Esophagus muscularis mucosa (tissue), 4 donors: ENCODE measurements around the gene CAST. TPM values are rescaled to one million over a fixed set of nuclear protein-coding genes. Genes with fewer than 3 reads are reported as not detected.

Source experiments
- DNase-seq: peaks from one replicate; pipeline ENCODE4 v3.0.0-alpha.2; 2017; ENCODE audit errors: extremely low spot score
- H3K27ac ChIP-seq, 4 donors: fragments of 200-600 bp; sonication (generic); replicated peaks in 1 of 4; 1 replicate in 3 of 4; 2 replicates in 1 of 4; pipeline ENCODE4 v1.5.1; 2016 to 2019; ENCODE audit warnings: mild to moderate bottlenecking in 1 of 4
- H3K27me3 ChIP-seq, 4 donors: fragments of 200-600 bp; sonication (generic); one replicate each; pipeline versions ENCODE4 v1.5.1 to v1.6.0; 2016 to 2019
- H3K36me3 ChIP-seq, 4 donors: fragments of 200-600 bp; sonication (generic); one replicate each; pipeline ENCODE4 v1.5.1; 2016 to 2019
- H3K4me1 ChIP-seq, 4 donors: fragments of 200-600 bp; sonication (generic); one replicate each; pipeline ENCODE4 v1.5.1; 2016 to 2019
- H3K4me3 ChIP-seq, 4 donors: fragments of 200-600 bp; sonication (generic); 1 replicate in 2 of 4; 2 replicates in 2 of 4; pipeline ENCODE4 v1.5.1; 2016 to 2019; ENCODE audit warnings: mild to moderate bottlenecking in 4 of 4, moderate library complexity in 1 of 4
- H3K9me3 ChIP-seq, 4 donors: fragments of 200-600 bp; sonication (generic); 1 replicate in 3 of 4; 2 replicates in 1 of 4; pipeline ENCODE4 v1.5.1; 2016 to 2019
- CTCF ChIP-seq, 3 experiments: fragments of 200-600 bp in 2 of 3; fragments of 450-650 bp in 1 of 3; sonication (generic) in 2 of 3; IDR thresholded peaks; one replicate each; pipeline ENCODE4 v1.5.1; 2017 to 2019; ENCODE audit warnings: antibody characterized with exemption in 3 of 3, mild to moderate bottlenecking in 2 of 3, moderate library complexity in 1 of 3
- EP300 ChIP-seq: sonication (generic); formaldehyde crosslinking; IDR thresholded peaks from one replicate; pipeline ENCODE4 v1.6.1; 2017; ENCODE audit warnings: antibody characterized with exemption
- POLR2A ChIP-seq: fragments of 450-650 bp; IDR thresholded peaks from one replicate; pipeline ENCODE4 v1.6.1; 2017; ENCODE audit warnings: antibody characterized with exemption, moderate library complexity, mild to moderate bottlenecking, low read depth
- POLR2AphosphoS5 ChIP-seq, 2 donors: sonication (generic); formaldehyde crosslinking; IDR thresholded peaks; one replicate each; pipeline ENCODE4 v1.6.1; 2017; ENCODE audit warnings: antibody characterized with exemption in 2 of 2
- WGBS: methylation state at CpG from one replicate; pipeline ENCODE4 v1.1.5; 2018; 5-methylcytosine and 5-hydroxymethylcytosine counted together
- intact Hi-C: fragments of 100-400 bp; cut with DNase I; formaldehyde crosslinking; loops from one replicate; pipeline ENCODE4 v1.15.1; 2023
- total RNA-seq, 4 donors: library from RNA; depleted of rRNA; stranded (reverse); fragments of >200 nt; gene quantifications; one replicate each; pipeline versions ENCODE4 v1.1.0 to v1.2.1, GENCODE V29; 2016

Gene CAST
- total RNA-seq, 4 donors from 2014 or later = 238 to 346 (median 296) TPM

GRCh38 chr5:96673127-96673526, 11.0 kb downstream of the CAST start:
- no peak for DNase-seq
- Histone ChIP-seq H3K4me3 (no peak overlapping the region), H3K36me3 (peaks cover 0 to 22% (median 8%) of the 10 kb centered on the region in 4 donors), H3K9me3 (no peaks in the 10 kb centered on the region), H3K27ac (no peak overlapping the region), H3K27me3 (no peaks in the 10 kb centered on the region), H3K4me1 (peaks cover 33 to 64% (median 43%) of the 10 kb centered on the region in 4 donors)
- TF ChIP-seq EP300 (no peak), POLR2AphosphoS5 (IDR thresholded peaks at IDR 0.05) (no peak), POLR2A (no peak), CTCF (IDR thresholded peaks at IDR 0.05) (no peak)
- intact Hi-C loops = no loop called here

GRCh38 chr5:96675882-96676281, 13.7 kb downstream of the CAST start:
- peaks cover 11 to 48% (median 28%) of the 10 kb centered on the region in 4 donors for H3K4me1 ChIP-seq
- WGBS = 97% methylated on average over 1 of the region's 1 CpG
- no peak overlapping the region for H3K4me3 ChIP-seq
- intact Hi-C loops = no loop called here
- peaks cover 0 to 24% (median 11%) of the 10 kb centered on the region in 4 donors for H3K36me3 ChIP-seq
- no peaks in the 10 kb centered on the region for H3K9me3 ChIP-seq
- TF ChIP-seq EP300 (no peak), POLR2AphosphoS5 (IDR thresholded peaks at IDR 0.05) (no peak), POLR2A (no peak), CTCF (IDR thresholded peaks at IDR 0.05) (no peak)
- no peaks in the 10 kb centered on the region for H3K27me3 ChIP-seq
- H3K27ac ChIP-seq = no peak overlapping the region
- no peak for DNase-seq

- intact Hi-C loops = no loop called here
- Histone ChIP-seq H3K27ac (no peak overlapping the region), H3K9me3 (no peaks in the 10 kb centered on the region), H3K4me3 (no peak overlapping the region), H3K4me1 (peaks cover 5 to 43% (median 29%) of the 10 kb centered on the region in 4 donors), H3K36me3 (peaks cover 0 to 24% (median 10%) of the 10 kb centered on the region in 4 donors), H3K27me3 (no peaks in the 10 kb centered on the region)
- TF ChIP-seq EP300 (no peak), POLR2A (no peak), POLR2AphosphoS5 (IDR thresholded peaks at IDR 0.05) (no peak), CTCF (IDR thresholded peaks at IDR 0.05) (no peak)
- WGBS = 77% methylated on average over 2 of the region's 2 CpGs
- no peak for DNase-seq
Observed at GRCh38 chr5:96677496-96677895, 15.3 kb downstream of the CAST start.

DNA sequence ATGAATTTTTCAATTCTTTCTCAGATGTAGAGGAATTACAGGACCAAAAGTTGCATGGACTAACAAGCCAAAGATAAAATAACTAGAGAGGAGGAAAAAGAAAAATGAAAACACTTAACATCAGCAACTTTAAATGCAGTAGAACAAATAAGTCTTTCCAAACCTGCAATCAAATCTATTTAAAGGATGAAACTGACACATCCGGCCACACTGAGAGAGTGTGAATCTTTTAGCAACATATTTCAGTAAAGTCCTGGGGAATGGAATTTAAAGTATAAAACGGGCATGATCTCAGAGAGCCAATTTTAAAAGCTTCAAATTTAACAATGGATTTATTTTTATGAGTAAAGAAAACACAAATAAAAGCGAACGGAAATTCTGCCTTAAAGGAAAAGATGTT, 17.1 kb downstream of the CAST start:
- H3K9me3 ChIP-seq = no peaks in the 10 kb centered on the region
- H3K27me3 ChIP-seq = no peaks in the 10 kb centered on the region
- intact Hi-C loops = no loop called here
- peaks cover 0 to 24% (median 10%) of the 10 kb centered on the region in 4 donors for H3K36me3 ChIP-seq
- no peak overlapping the region for H3K27ac ChIP-seq
- TF ChIP-seq CTCF (IDR thresholded peaks at IDR 0.05) (no peak), EP300 (no peak), POLR2AphosphoS5 (IDR thresholded peaks at IDR 0.05) (no peak), POLR2A (no peak)
- no peak overlapping the region for H3K4me3 ChIP-seq
- peaks cover 5 to 43% (median 29%) of the 10 kb centered on the region in 4 donors for H3K4me1 ChIP-seq
- 77% methylated on average over 4 of the region's 4 CpGs for WGBS
- DNase-seq = no peak
